Measurements from ENCODE around the gene GPR55. TPM values are rescaled to one million over a fixed set of nuclear protein-coding genes. Genes with fewer than 3 reads are reported as not detected.

Gene GPR55
- total and polyA plus RNA-seq, 8 donors: 0.02 to 0.12 (median 0.06) TPM; not detected in 3

DNA sequence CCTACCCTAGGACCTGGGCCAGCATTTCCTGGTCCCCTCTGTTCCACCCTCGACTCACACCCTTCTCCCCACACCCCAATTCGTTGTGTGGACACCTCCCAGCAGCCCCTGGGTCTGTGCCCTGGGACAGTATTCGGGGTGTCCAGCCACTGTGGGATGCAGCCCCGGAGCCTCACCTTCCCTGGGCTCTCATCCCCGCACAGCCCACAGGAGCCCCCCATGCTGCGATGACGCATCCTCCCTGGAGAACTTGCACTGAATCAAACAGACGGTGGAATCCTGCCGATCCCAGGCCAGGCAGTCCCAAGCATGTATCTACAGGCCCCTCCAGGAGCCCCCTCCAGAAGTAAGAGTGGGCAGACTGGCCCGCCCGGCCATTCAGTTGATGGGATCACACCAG, 50.6 kb downstream of the GPR55 start:
- no peak for DNase-seq
- Histone ChIP-seq H3K4me1 (no peaks in the 10 kb centered on the region), H3K27ac (no peak overlapping the region), H3K4me3 (no peak overlapping the region), H3K27me3 (no peaks in the 10 kb centered on the region), H3K9me3 (no peaks in the 10 kb centered on the region), H3K36me3 (peaks cover 0 to 10% (median 0%) of the 10 kb centered on the region in 3 donors)
- 89 to 90% methylated on average over 11 of the region's 11 CpGs for WGBS, 2 donors
- no peak for ATAC-seq
- intact Hi-C loops (cut with DNase I): no loop called here
- no peak for FAIRE-seq
- TF ChIP-seq, protein P1, sequence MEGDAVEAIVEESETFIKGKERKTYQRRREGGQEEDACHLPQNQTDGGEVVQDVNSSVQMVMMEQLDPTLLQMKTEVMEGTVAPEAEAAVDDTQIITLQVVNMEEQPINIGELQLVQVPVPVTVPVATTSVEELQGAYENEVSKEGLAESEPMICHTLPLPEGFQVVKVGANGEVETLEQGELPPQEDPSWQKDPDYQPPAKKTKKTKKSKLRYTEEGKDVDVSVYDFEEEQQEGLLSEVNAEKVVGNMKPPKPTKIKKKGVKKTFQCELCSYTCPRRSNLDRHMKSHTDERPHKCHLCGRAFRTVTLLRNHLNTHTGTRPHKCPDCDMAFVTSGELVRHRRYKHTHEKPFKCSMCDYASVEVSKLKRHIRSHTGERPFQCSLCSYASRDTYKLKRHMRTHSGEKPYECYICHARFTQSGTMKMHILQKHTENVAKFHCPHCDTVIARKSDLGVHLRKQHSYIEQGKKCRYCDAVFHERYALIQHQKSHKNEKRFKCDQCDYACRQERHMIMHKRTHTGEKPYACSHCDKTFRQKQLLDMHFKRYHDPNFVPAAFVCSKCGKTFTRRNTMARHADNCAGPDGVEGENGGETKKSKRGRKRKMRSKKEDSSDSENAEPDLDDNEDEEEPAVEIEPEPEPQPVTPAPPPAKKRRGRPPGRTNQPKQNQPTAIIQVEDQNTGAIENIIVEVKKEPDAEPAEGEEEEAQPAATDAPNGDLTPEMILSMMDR (IDR thresholded peaks at IDR 0.05): no peak

DNA sequence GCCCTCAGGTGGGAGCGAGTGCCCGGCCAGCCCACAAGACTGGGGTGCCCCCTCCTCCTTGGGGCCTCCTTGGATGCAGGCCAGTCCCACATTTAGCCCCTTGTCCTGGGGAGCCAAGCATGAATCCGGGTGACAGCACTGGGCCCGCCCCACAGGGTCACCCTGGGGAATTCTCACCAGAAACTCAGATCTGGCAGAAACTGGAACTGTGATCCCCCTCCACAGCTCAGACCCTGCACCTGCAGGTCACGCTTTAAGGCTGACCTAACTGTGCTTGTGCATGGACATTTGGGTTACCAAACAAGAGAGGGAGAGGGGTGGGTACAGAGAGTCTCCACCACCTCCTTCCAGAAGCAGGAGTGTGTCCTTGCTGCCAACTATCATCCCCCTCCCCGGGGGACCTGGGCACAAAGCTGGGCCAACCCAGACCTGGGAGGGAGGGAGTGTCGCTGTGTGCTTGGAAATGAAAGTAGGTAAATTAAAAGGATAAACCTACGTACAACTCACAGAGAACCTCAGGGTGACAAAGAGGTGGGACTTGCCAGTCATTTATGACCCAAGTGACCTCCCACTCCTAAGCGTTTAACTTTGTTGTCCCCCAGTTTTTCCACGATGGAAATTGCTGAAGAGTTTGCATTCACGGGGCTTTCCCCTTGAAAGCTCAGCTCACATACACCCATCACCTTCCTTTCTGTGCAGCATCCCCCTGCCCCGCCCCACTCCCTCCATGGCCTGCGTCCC, 51.2 kb downstream of the GPR55 start:
- intact Hi-C loops (cut with DNase I): loop anchor here in 1 of 3 donors (2.0 kb wide), 1 partner anchor 53 kb away; no protein-coding TSS in a partner anchor
- 86 to 88% methylated on average over 13 of the region's 13 CpGs for WGBS, 2 donors
- H3K4me1 ChIP-seq: no peaks in the 10 kb centered on the region
- H3K9me3 ChIP-seq: no peaks in the 10 kb centered on the region
- no peaks in the 10 kb centered on the region for H3K27me3 ChIP-seq
- FAIRE-seq: no peak
- H3K4me3 ChIP-seq: no peak overlapping the region
- peak in 1 of 6 donors; percentile 45 for DNase-seq
- ATAC-seq: no peak
- peaks cover 0 to 10% (median 0%) of the 10 kb centered on the region in 3 donors for H3K36me3 ChIP-seq
- TF ChIP-seq, protein P1 (IDR thresholded peaks at IDR 0.05): no peak
- H3K27ac ChIP-seq: no peak overlapping the region

DNA sequence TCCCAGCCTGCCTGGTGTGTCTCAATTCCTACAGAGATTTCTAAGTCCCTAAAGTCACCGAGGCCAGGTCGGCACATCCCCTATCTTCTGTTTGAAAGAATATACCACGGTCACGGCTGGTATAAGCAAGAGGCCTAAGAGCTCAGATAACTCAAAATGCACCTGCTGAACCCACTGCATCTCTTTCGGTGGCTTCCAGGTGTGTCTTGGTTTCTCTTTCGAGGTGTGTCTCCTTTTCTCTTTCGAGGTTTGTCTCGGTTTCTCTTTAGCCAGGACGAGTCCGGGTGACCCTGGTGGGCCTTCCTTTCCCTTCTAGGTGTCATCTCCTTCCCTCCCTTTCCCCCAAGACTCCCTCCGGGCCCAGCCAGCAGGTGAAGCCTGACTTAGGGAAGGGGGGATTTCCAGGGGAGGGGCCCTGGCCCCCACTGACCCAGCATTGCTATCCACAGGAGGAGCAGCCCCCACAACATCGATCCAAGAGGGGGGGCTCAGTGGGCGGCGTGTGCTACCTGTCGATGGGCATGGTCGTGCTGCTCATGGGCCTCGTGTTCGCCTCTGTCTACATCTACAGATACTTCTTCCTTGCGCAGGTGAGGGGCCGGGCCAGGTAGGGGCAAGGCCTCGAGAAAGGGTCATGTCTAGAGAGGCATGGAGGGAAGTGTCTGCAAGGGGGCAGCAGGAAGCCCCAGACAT, 51.9 kb downstream of the GPR55 start:
- Histone ChIP-seq H3K27ac (no peak overlapping the region), H3K36me3 (peaks cover 0 to 10% (median 0%) of the 10 kb centered on the region in 3 donors), H3K4me1 (no peaks in the 10 kb centered on the region), H3K4me3 (no peak overlapping the region), H3K9me3 (no peaks in the 10 kb centered on the region), H3K27me3 (no peaks in the 10 kb centered on the region)
- intact Hi-C loops (cut with DNase I): loop anchor here in 1 of 3 donors (2.0 kb wide), 1 partner anchor 54 kb away; no protein-coding TSS in a partner anchor
- ATAC-seq (no peak), FAIRE-seq (no peak), DNase-seq (no peak)
- TF ChIP-seq, protein P1 (IDR thresholded peaks at IDR 0.05): no peak
- 89 to 93% methylated on average over 21 of the region's 21 CpGs for WGBS, 2 donors

DNA sequence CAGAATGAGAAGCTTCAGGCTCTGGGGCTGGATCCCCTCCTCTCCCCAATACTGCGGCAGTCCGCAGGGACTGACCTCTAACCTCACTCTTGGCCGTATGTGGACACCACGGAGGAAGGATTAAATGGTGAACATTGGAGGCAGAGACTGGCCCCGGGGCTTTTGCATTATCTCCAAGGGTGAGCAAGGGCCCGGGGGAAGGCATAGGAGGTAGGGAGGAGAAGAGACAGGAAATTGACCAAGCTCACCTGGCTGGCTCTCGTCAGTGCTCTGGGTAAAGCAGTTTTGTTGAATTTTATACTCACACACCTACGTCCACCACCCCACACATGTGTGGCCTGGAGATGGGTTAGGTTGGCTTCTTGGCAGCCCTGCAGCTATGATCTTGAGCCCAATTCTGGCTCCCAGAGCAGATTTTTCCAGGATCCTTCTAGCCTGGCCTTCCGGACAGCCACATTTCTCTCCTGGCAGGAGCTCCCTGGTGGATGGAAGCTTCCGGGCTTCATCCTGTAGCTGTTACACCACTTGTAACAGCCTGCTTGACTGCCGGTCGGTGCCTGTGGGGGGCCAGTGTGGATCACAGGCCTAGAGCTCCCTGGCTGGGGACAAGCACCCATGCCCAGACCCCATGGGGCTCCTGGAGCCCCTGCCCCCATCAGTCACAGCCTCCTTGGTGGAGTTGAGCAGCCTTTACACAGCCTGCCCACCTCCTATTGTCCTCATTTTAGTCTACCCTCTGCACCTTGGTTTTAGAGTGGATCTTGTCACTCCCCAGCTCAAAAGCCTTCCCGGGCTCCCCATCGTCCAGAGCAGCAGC, 52.7 kb downstream of the GPR55 start:
- TF ChIP-seq, protein P1 (IDR thresholded peaks at IDR 0.05): no peak
- DNase-seq: no peak
- Histone ChIP-seq H3K27me3 (no peaks in the 10 kb centered on the region), H3K36me3 (peaks cover 0 to 5% (median 0%) of the 10 kb centered on the region in 3 donors), H3K27ac (no peak overlapping the region), H3K4me3 (no peak overlapping the region), H3K4me1 (peaks cover 0 to 2% (median 0%) of the 10 kb centered on the region in 3 donors), H3K9me3 (no peaks in the 10 kb centered on the region)
- intact Hi-C loops (cut with DNase I): loop anchor here in 1 of 3 donors (2.0 kb wide), 1 partner anchor 54 kb away; no protein-coding TSS in a partner anchor
- ATAC-seq: no peak
- FAIRE-seq: no peak
- WGBS, 2 donors: 88 to 94% methylated on average over 14 of the region's 14 CpGs

Measured in pancreas (tissue), 10 donors.